SK-N-SH treated with all-trans-retinoic acid at 6 μM for 48 hours (cell line): ENCODE results near the gene CHRND.

Source experiments
- BACH2 ChIP-seq: fragments of 250-450 bp; sonication (Bioruptor Pico); IDR thresholded peaks from 2 replicates; pipeline ENCODE4 v1.9.0; 2021; ENCODE audit warnings: mild to moderate bottlenecking, borderline replicate concordance
- GLIS3 ChIP-seq: fragments of 250-450 bp; sonication (Bioruptor Pico); IDR thresholded peaks from 2 replicates; pipeline ENCODE4 v1.5.0; 2020; ENCODE audit warnings: mild to moderate bottlenecking, moderate library complexity
- ZNF565 ChIP-seq: fragments of 450-650 bp; formaldehyde crosslinking; conservative IDR thresholded peaks from 2 replicates; pipeline ENCODE4 v1.5.0; 2020; ENCODE audit warnings: low read depth, mild to moderate bottlenecking, moderate library complexity
- ZNF70 ChIP-seq: fragments of 450-650 bp; formaldehyde crosslinking; IDR thresholded peaks from 2 replicates; pipeline ENCODE4 v1.5.0; 2020; ENCODE audit warnings: mild to moderate bottlenecking, moderate library complexity
- ZNF8 ChIP-seq: fragments of 450-650 bp; formaldehyde crosslinking; IDR thresholded peaks from 2 replicates; pipeline ENCODE4 v1.5.0; 2020; ENCODE audit warnings: mild to moderate bottlenecking, moderate library complexity
- TF ChIP-seq, protein P1 (sequence below): fragments of 250-450 bp; sonication (Bioruptor Pico); IDR thresholded peaks from 2 replicates; pipeline ENCODE4 v1.5.1; 2020; ENCODE audit warnings: low read depth, mild to moderate bottlenecking, moderate library complexity
- TF ChIP-seq, protein P2 (sequence below): fragments of 250-450 bp; sonication (Bioruptor Pico); IDR thresholded peaks from 2 replicates; pipeline ENCODE4 v1.5.0; 2020; ENCODE audit warnings: mild to moderate bottlenecking, moderate library complexity
- TF ChIP-seq, protein P3 (sequence below): fragments of 250-450 bp; sonication (Bioruptor Pico); IDR thresholded peaks from 2 replicates; pipeline ENCODE4 v1.8.0; 2020; ENCODE audit warnings: mild to moderate bottlenecking, moderate library complexity, borderline replicate concordance

DNA sequence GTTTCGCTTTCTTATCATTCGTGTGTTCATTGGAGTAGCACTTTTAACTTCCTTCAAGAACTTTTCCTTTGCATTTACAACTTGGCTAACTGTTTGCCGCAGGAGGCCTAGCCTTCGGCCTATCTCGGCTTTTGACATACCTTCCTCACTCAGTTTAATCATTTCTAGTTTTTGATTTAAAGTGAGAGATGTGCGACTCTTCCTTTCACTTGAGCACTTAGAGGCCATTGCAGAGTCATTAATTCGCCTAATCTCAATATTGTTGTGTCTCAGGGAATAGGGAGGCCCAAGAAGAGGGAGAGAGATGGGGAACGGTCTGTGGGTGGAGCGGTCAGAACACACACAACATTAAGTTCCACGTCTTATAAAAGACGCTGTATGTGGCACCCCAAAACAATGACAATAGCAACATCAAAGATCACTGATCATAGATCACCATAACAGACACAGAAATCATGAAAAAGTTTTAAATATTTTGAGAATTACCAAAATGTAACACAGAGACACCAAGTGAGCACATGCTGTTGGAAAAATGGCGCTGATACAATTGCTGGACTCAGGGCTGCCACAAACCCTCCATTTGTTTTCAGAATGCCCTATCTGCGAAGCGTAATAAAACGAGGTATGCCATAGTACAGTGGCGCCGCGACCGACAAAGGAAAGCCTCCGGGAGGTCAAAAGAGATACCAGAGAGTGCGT lies 23.8 kb downstream of the CHRND start:
- no peak for TF ChIP-seq ZNF70 (CRISPR knock-in tag)
- no peak for TF ChIP-seq GLIS3 (CRISPR knock-in tag)
- no peak for TF ChIP-seq ZNF565 (CRISPR knock-in tag)
- TF ChIP-seq BACH2 = no peak
- TF ChIP-seq, protein P1, sequence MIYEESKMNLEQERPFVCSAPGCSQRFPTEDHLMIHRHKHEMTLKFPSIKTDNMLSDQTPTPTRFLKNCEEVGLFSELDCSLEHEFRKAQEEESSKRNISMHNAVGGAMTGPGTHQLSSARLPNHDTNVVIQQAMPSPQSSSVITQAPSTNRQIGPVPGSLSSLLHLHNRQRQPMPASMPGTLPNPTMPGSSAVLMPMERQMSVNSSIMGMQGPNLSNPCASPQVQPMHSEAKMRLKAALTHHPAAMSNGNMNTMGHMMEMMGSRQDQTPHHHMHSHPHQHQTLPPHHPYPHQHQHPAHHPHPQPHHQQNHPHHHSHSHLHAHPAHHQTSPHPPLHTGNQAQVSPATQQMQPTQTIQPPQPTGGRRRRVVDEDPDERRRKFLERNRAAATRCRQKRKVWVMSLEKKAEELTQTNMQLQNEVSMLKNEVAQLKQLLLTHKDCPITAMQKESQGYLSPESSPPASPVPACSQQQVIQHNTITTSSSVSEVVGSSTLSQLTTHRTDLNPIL (CRISPR knock-in tag) = no peak
- TF ChIP-seq, protein P2, sequence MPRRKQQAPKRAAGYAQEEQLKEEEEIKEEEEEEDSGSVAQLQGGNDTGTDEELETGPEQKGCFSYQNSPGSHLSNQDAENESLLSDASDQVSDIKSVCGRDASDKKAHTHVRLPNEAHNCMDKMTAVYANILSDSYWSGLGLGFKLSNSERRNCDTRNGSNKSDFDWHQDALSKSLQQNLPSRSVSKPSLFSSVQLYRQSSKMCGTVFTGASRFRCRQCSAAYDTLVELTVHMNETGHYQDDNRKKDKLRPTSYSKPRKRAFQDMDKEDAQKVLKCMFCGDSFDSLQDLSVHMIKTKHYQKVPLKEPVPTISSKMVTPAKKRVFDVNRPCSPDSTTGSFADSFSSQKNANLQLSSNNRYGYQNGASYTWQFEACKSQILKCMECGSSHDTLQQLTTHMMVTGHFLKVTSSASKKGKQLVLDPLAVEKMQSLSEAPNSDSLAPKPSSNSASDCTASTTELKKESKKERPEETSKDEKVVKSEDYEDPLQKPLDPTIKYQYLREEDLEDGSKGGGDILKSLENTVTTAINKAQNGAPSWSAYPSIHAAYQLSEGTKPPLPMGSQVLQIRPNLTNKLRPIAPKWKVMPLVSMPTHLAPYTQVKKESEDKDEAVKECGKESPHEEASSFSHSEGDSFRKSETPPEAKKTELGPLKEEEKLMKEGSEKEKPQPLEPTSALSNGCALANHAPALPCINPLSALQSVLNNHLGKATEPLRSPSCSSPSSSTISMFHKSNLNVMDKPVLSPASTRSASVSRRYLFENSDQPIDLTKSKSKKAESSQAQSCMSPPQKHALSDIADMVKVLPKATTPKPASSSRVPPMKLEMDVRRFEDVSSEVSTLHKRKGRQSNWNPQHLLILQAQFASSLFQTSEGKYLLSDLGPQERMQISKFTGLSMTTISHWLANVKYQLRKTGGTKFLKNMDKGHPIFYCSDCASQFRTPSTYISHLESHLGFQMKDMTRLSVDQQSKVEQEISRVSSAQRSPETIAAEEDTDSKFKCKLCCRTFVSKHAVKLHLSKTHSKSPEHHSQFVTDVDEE (CRISPR knock-in tag) = no peak
- TF ChIP-seq ZNF8 (CRISPR knock-in tag) = peak; percentile 77; the same call in 1 of the 2 replicates
- TF ChIP-seq, protein P3, sequence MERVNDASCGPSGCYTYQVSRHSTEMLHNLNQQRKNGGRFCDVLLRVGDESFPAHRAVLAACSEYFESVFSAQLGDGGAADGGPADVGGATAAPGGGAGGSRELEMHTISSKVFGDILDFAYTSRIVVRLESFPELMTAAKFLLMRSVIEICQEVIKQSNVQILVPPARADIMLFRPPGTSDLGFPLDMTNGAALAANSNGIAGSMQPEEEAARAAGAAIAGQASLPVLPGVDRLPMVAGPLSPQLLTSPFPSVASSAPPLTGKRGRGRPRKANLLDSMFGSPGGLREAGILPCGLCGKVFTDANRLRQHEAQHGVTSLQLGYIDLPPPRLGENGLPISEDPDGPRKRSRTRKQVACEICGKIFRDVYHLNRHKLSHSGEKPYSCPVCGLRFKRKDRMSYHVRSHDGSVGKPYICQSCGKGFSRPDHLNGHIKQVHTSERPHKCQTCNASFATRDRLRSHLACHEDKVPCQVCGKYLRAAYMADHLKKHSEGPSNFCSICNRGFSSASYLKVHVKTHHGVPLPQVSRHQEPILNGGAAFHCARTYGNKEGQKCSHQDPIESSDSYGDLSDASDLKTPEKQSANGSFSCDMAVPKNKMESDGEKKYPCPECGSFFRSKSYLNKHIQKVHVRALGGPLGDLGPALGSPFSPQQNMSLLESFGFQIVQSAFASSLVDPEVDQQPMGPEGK (CRISPR knock-in tag) = no peak
